ENCODE measurements around the gene AGTR1.
"Not testable (repeated sequence)": the region's sequence is repeated elsewhere in the genome, so short reads cannot be mapped to it uniquely, and the experiment has no call there.

AGTR1 gene

DNA sequence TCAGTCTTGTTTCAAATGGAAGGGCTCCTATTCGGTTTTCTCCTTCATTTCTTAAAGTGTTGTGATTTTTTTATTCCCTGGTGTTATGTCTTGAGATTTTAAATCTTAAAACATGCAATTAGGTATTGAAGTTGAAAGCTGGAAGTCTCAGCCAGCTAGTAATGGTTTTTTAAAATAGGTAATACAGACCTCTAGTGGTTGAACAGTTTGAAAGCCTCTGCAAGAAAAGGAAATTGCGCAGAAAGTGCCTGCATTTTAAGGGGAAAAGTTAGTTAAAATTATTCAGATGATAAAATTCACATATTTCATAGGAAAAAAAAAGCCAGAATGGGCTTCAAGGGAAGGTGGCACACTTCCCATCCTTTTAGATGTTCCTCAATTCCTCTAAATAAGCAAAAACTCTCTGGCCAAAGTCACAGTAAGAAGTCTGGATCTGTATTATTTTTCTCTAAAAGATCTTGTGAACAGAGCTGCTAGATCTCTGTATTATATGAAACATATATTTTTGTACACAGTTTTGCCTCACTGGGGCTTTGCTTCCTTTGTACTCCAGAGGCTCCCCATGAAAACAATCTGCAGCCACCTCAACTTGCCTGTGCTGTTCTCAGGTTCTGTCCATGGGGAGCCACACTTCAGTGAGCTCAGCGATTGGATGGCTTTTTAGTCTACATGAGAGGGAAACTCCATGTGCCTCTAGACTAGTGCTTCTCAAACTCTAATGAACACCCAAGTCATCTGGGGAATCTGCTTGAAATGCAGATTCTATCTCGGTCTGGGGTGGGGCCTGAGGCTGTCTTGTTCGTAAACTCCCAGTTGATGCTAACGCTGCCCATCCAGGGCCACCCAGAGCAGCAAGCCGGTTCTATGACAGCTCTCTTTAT is 21.5 kb downstream of the AGTR1 start:
- peak; percentile 10 to 53 for DNase-seq

DNA sequence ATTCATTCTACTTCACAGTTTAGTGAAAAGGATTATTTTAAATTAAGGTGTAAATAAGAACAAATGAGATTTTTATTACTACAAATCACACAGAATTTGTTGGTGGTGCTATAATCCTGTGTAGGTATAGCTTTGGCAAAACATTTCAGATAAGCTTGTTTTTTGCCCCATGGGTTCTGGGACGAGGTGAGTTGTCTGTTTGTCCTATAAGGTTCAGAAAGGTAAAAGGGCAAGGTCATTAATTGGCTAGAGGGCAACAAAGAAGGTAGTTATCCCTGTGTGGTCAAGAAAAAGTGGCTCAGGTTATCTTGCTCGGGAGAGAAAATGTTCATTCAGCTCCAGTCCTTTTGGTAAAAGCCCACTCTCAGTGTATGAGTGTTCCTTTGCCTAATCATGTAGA is 23.2 kb downstream of the AGTR1 start:
- DNase-seq, result no peak

- DNase-seq, result no peak
Measured at GRCh38 chr3:148723631-148724030, 25.9 kb downstream of the AGTR1 start.

DNA sequence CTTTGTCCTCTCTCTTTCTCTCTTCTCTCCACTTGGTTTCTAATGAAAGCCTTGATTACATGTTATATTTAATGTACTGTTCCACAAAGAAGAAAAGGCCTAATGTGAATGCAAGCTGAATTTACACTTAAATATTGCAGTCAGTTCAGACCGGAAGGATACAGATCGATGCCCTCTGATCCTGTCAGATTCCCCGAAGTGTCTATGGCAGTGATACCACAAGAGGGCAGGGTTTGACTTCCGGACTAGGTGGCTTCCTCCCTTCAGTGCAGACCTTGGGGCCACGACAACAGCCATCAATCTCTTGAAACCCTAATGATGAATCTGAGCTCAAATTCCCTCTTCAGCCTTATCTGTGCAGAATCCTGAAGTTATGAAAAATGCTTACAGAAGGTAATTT is 29.5 kb downstream of the AGTR1 start:
- peak; percentile 50 to 65 for DNase-seq

DNA sequence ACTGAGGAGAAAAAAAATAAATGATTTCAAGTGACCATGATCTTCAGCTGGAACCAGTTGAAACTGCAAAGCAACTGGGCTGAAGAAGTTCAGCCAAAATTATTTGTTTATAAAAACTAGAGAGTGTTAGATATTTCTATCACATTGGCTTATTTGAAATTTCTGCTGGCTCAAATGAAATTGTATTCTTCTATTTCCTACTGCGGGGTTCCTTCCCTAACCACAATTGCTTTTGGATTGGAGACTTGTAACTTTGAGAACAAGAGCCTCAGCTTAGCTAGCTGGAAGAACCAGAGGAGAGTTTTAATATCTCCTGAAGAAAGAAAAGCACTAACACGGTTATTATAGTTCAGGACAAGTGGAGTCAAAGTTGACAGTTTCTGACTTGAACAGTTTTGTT is 31.1 kb downstream of the AGTR1 start:
- no peak for DNase-seq

DNA sequence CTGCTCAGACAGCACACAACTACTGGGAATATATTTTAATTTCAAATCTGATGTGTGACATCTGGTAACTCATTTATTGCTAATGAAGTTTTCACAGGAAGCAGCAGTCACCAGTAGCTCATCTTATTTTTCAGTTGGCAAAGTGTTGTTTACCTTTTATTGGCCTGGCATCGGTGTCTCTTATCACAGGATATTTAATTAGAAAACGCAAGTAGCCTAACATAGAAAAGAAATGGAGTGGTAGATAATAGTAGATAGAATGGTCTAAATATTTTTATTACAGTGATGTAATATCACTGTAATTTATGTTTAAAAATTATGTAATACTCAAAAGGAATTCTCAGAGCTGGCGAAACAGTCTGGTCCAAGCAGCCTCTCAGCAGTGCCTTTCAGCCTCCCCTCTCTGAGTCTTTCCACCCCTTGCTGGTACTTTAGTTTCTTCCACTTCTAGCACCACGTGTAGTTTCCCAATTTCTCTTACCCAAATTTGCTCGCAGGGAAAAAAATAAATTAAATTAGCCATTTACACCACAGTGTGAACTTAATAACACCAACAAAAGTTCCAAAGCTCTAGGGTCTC is 31.9 kb downstream of the AGTR1 start:
- no peak for DNase-seq

DNA sequence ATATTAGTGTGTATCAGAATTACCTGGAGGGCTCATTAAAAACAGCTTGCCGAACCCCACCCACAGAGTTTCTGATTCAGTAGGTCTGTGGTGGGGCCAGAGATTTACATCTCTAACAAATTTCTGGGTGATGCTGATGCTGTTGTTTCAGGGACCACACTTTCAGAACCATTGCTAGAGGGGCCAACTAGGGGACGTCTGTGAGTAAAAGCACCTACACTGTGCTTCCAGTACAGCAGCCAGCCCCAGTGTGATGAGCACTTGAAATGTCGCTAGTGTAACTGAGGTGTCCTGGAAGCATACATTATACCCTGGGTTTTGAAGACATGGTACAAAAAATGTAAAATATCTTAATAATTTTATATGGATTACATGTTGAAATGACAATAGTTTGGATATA is 33.0 kb downstream of the AGTR1 start:
- DNase-seq, result no peak

- DNase-seq, result peak in 1 of 2 experiments; percentile 24
Measured at GRCh38 chr3:148735597-148735996, 37.9 kb downstream of the AGTR1 start.

GRCh38 chr3:148736086-148736485 is 38.4 kb downstream of the AGTR1 start:
- no peak for DNase-seq

GRCh38 chr3:148737104-148737530 is 39.4 kb downstream of the AGTR1 start:
- DNase-seq, result no peak

- no peak for DNase-seq
Measured at GRCh38 chr3:148739720-148740119, 42.0 kb downstream of the AGTR1 start.

GRCh38 chr3:148740291-148740690 is 42.6 kb downstream of the AGTR1 start:
- no peak for DNase-seq

DNA sequence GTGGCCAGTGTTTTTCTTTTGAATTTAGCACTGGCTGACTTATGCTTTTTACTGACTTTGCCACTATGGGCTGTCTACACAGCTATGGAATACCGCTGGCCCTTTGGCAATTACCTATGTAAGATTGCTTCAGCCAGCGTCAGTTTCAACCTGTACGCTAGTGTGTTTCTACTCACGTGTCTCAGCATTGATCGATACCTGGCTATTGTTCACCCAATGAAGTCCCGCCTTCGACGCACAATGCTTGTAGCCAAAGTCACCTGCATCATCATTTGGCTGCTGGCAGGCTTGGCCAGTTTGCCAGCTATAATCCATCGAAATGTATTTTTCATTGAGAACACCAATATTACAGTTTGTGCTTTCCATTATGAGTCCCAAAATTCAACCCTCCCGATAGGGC is 43.5 kb downstream of the AGTR1 start:
- no peak for DNase-seq

GRCh38 chr3:148742118-148742517 is 44.4 kb downstream of the AGTR1 start:
- DNase-seq, result no peak

DNA sequence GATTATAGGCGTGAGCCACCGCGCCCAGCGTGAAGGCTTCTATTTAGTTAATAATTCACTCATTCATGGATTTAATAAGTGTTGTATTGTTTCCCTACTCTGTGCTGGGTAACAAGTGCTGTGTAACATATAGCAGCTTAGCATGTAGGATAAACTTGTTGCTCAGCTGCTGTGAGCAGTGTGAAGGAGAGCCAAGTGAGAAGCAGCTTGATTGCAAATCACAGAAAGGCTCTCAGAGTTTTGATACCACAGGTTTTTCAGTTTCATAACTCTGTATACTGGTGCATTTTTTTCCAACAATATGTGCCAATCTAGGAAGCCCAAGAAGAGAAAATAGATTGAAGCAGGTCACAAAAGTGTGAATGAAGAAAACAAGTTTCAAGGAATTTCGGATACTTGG is 48.4 kb downstream of the AGTR1 start:
- no peak for DNase-seq

DNA sequence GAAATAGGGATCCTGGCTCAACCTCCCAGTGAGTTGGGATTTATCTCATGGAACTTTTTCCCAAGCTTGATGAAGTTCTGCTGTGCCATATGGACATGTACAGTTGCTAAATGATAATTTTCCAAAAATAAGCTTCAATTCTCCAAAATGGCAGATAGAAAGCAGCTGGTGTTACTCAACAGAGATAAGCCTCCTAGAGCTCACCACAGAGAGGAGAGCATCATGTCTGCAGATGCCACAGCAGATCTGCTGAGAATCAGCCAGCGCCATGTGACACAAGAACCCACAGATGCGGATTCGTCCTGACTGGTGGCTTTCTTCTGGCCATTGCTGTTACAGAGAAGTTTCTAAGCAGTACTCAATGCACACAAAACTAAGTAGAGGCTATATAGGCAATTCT is 50.6 kb downstream of the AGTR1 start:
- no peak for DNase-seq

GRCh38 chr3:148750296-148750695 is 52.6 kb downstream of the AGTR1 start:
- no peak for DNase-seq

GRCh38 chr3:148751461-148751860 is 53.8 kb downstream of the AGTR1 start:
- no peak for DNase-seq

- not testable (repeated sequence) for DNase-seq
Measured at GRCh38 chr3:148753385-148753784, 55.7 kb downstream of the AGTR1 start.

DNA sequence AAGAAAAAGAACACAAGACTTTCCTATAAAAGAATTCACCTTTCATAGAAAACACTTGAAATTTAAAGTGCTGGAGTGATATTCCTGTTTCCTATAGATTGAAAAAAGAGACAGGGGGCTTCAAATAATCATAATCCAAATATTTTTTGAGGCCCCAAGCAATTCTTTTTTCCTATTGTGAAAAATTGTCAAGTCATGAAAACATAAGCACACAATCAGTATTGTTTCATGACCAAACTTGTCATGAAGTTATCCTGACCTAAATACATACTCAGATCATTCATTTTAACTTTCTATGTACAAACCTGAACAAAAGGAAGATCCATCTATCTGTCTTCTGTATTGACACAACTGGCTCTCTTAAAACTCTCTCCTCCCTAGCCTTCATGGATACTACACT is 57.9 kb downstream of the AGTR1 start:
- DNase-seq, result no peak

DNA sequence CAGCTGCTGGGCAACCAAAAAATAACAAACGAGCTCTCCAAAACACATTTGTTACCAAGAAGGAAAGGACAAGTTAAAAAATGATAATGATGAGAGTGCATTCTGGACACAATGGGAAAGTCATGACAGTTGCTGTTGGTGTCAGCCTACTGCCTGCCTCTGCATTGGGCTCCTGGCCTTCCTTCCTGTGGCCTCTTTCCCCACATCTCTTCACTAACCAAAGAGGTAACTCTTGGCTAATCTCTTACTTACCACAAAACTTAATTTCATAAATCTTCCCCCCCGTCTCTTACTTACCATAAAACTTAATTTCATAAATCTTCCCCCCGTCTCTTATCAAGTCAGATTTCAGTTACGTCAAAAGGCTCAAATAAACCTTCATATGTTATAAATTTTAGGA is 58.6 kb downstream of the AGTR1 start:
- peak; percentile 21 to 28 for DNase-seq

DNA sequence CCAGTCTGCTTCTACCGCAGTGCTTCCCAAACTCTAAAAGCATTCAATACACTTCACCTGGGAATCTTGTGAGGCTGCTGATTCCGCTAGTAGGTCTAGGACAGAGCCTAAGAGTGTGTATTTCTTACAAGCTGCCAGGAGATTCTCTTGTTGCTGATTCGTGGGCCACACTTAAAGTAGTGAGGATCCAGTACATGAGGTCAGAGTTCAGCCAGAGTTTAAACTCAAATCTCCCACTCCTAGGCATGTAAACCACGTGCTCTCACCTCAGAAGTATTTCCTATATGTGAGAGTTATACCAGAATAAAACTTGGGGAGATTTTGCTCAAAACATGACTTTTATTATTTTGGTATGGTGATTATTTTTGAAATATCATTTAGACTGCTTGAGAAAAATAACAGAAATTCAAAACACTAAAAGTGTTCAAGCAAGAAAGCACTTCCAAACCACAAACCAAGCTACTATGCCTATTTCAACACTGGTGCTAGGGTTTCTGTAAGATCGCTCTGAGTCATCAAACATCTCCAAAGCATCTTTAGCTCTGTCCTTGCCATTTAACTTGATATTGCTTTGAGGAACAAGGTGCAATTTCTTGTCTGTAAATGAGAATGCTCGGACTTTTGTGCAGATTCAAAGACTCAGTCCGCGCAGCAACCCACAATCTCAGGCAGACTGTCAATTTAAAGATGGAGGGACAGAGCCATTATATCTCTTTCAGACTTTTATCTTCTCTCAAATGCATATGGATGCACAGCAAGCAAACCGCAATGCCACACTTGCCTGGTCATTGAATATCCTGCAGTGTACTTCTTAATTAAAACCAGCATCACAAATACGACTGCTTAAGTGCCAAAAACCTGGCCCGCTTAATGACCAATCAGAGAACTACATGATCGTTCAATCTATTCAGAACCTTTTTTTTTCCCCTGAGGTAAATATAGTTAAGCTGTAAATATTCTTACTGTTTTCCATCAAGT is 59.8 kb downstream of the AGTR1 start:
- DNase-seq, result peak; percentile 88 to 92

GRCh38 chr3:148758303-148758884 is 60.7 kb downstream of the AGTR1 start:
- DNase-seq, result no peak
